NCI-H2029 (cell line): ENCODE data around the gene PKM.

ENCODE experiments used
- DNase-seq: peaks from one replicate; lab custom pipeline; 2025; lab: John Stamatoyannopoulos, UW

Gene PKM

GRCh38 chr15:72155635-72156616 is 75.1 kb downstream of the PKM start:
- peak; percentile 65 for DNase-seq

GRCh38 chr15:72155003-72155621 is 75.9 kb downstream of the PKM start:
- DNase-seq = peak; percentile 70

DNA sequence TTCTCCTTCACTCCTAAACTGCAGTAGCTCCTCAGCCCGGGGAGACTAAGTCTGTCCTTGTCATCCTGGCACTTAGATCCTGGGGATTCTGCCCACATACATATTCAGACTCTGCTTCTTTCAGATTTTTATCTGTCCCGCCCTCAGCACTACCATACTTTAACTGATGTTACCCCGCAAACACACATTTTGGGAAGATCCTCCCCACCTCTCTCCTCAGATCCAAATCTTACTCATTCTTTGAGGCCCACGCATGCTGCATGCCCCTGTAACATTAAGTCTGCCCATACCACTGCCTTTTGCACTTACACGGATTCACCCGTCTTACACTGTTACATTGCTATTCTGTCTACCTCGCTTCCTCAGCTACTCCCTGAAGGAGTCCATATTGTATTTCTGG is 76.7 kb downstream of the PKM start:
- DNase-seq = no peak

GRCh38 chr15:72153269-72154000 is 77.6 kb downstream of the PKM start:
- no peak for DNase-seq
